ENCODE results near the gene RBBP4.

Gene RBBP4

DNA sequence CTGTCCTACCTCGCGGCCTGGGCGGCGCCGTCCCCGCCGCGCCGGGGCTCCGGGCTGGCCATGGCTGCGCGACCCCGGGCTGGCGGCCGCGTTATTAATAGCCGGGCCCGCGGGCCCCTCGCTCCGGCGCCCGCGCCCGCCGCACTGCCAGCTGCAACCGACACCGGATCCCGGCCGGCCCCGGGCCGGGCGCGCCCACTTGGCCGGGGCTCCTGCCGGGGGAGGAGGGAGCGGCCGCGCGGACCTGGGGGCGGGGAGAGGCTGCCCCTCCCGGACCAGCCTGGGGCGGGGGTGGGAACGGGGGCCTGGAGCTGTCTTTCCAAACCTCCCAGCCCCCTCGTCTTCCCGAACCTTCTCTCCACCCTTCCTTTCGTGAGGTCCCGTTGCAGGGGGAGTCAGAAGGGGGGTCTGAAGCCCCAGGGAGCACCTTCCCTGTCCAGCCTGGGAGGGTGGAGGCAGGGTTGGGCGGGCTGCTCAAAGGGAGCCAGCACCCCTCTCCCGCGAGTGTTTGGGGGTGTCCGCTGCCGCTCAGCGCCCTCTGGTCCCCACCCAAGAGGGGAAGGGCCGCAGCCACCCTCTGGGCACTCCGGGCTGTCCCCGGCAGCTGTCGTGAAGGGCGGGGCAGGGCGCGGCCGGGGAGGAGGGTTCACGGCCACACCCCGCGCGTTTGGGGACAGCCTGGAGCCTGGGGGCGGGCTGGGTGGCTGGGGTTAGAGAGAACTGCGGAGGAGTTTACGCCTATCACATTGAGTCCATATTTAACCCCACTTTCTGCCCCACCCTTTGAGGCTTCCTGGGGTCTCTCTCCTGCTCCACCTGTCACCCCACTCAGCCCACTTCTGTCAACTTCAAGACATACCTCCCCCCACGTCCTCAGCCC is 51.8 kb downstream of the RBBP4 start, which contains the start of gene SYNC:
TSS of gene SYNC (minus strand) at position 172 of the 880 bp plus-strand sequence. CDS start at position 62, 110 bp downstream.
- Histone ChIP-seq H3F3A (ENCODE audit: low read depth) (no peaks in the 10 kb centered on the region), H3K4me3 (ENCODE audit: low read length, poor library complexity, severe bottlenecking) (no peak within 1 kb of the TSS), H3K79me2 (ENCODE audit: insufficient read depth, low read length) (no peaks in the 10 kb centered on the region), H2AFZ (ENCODE audit: low read length) (no peak within 1 kb of the TSS), H3K4me2 (ENCODE audit: low read depth, low read length, poor library complexity, severe bottlenecking) (no peak within 1 kb of the TSS), H3K4me1 (ENCODE audit: insufficient read depth, low read length, poor library complexity, severe bottlenecking) (no peaks in the 10 kb centered on the region), H3K9me2 (replicated peaks; ENCODE audit: low read depth, low read length) (no peaks in the 10 kb centered on the region), H4K20me1 (ENCODE audit: insufficient read depth, low read length, poor library complexity, severe bottlenecking) (no peaks in the 10 kb centered on the region), H3K36me3 (ENCODE audit: insufficient read depth, low read length) (no peaks in the 10 kb centered on the region), H3K9me3 (ENCODE audit: insufficient read depth, low read depth, low read length) (no peaks in the 10 kb centered on the region), H3K9ac (ENCODE audit: low read depth, low read length, poor library complexity, severe bottlenecking) (no peak within 1 kb of the TSS), H3K27me3 (ENCODE audit: insufficient read depth, low read length, poor library complexity, severe bottlenecking) (no peaks in the 10 kb centered on the region)
- TF ChIP-seq EZH2phosphoT487 (IDR thresholded peaks at IDR 0.05; ENCODE audit: borderline replicate concordance) = no peak
- TF ChIP-seq, protein P1, sequence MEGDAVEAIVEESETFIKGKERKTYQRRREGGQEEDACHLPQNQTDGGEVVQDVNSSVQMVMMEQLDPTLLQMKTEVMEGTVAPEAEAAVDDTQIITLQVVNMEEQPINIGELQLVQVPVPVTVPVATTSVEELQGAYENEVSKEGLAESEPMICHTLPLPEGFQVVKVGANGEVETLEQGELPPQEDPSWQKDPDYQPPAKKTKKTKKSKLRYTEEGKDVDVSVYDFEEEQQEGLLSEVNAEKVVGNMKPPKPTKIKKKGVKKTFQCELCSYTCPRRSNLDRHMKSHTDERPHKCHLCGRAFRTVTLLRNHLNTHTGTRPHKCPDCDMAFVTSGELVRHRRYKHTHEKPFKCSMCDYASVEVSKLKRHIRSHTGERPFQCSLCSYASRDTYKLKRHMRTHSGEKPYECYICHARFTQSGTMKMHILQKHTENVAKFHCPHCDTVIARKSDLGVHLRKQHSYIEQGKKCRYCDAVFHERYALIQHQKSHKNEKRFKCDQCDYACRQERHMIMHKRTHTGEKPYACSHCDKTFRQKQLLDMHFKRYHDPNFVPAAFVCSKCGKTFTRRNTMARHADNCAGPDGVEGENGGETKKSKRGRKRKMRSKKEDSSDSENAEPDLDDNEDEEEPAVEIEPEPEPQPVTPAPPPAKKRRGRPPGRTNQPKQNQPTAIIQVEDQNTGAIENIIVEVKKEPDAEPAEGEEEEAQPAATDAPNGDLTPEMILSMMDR (conservative IDR thresholded peaks at IDR 0.05; ENCODE audit: low read length) = no peak

DNA sequence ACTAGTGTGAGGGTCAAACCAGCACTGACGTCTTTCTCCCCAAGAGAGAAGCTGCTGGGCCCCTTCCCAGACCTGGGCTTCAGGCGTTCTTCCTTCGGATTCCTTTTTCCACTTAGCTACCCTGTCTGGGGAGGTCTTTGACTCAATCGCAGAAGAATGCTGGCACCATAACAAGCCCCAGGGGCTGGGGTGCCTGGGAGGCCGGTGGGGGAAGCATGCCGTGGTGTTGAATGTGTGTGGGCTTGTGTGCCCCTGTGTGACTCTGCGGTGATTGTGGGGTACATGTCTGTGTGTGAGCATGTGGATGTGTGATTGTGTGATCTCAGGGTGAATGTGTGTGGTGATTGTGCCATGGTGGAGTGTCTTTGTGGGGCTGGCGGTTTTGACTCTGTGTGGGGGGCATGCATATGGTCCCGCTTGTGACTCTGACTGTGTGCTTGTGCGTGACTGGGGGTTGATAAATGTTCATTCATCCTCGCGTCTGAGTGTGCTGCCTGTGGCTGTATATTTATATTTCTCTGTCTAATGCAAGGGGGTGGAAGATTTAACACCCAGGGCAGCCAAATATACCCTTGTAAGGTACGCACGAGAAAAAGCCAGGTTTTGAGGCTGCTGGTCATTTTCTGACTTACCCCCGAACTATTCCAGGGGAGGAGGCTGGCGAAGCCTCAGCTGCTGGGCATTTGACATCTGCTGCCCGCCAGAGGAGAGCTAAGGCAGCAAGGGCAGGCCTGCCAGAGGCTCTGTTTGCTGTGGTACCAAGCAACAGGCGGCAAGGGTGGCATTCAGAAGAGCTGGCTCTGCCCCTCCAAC is 52.7 kb downstream of the RBBP4 start:
- Histone ChIP-seq H4K20me1 (ENCODE audit: insufficient read depth, low read length, poor library complexity, severe bottlenecking) (no peaks in the 10 kb centered on the region), H3F3A (ENCODE audit: low read depth) (no peaks in the 10 kb centered on the region), H3K79me2 (ENCODE audit: insufficient read depth, low read length) (no peaks in the 10 kb centered on the region), H3K4me1 (ENCODE audit: insufficient read depth, low read length, poor library complexity, severe bottlenecking) (no peaks in the 10 kb centered on the region), H3K4me3 (ENCODE audit: low read length, poor library complexity, severe bottlenecking) (no peak overlapping the region), H3K9ac (ENCODE audit: low read depth, low read length, poor library complexity, severe bottlenecking) (no peak overlapping the region), H3K4me2 (ENCODE audit: low read depth, low read length, poor library complexity, severe bottlenecking) (no peak overlapping the region), H3K9me2 (replicated peaks; ENCODE audit: low read depth, low read length) (no peaks in the 10 kb centered on the region), H3K36me3 (ENCODE audit: insufficient read depth, low read length) (no peaks in the 10 kb centered on the region), H3K27me3 (ENCODE audit: insufficient read depth, low read length, poor library complexity, severe bottlenecking) (no peaks in the 10 kb centered on the region), H2AFZ (ENCODE audit: low read length) (no peak overlapping the region), H3K9me3 (ENCODE audit: insufficient read depth, low read depth, low read length) (no peaks in the 10 kb centered on the region)
- TF ChIP-seq, protein P1 (conservative IDR thresholded peaks at IDR 0.05; ENCODE audit: low read length) = no peak
- no peak for TF ChIP-seq EZH2phosphoT487 (IDR thresholded peaks at IDR 0.05; ENCODE audit: borderline replicate concordance)

DNA sequence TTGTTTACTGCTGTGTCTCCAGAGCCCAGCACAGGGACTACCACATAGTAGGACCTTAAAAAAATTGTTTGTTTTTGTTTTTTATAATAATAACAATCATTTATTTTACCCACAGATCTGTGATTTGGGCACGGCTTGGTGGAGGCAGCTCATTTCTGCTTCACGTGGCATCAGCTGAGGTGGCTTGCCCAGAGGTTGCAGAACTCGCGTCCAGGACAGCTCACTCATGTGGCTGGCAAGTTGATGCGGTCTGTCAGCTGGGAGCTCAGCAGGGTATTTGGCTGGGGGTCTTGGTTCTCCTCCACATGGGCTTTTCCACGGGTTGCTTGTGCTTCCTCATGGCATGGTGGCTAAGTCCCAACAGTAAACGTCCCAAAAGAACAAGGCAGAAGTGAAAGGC is 54.5 kb downstream of the RBBP4 start:
- Histone ChIP-seq H3K9me3 (ENCODE audit: insufficient read depth, low read depth, low read length) (no peaks in the 10 kb centered on the region), H3K4me2 (ENCODE audit: low read depth, low read length, poor library complexity, severe bottlenecking) (no peak overlapping the region), H3K4me3 (ENCODE audit: low read length, poor library complexity, severe bottlenecking) (no peak overlapping the region), H3K9me2 (replicated peaks; ENCODE audit: low read depth, low read length) (no peaks in the 10 kb centered on the region), H3F3A (ENCODE audit: low read depth) (no peaks in the 10 kb centered on the region), H3K4me1 (ENCODE audit: insufficient read depth, low read length, poor library complexity, severe bottlenecking) (no peaks in the 10 kb centered on the region), H2AFZ (ENCODE audit: low read length) (no peak overlapping the region), H3K36me3 (ENCODE audit: insufficient read depth, low read length) (no peaks in the 10 kb centered on the region), H4K20me1 (ENCODE audit: insufficient read depth, low read length, poor library complexity, severe bottlenecking) (no peaks in the 10 kb centered on the region), H3K9ac (ENCODE audit: low read depth, low read length, poor library complexity, severe bottlenecking) (no peak overlapping the region), H3K79me2 (ENCODE audit: insufficient read depth, low read length) (no peaks in the 10 kb centered on the region), H3K27me3 (ENCODE audit: insufficient read depth, low read length, poor library complexity, severe bottlenecking) (no peaks in the 10 kb centered on the region)
- TF ChIP-seq EZH2phosphoT487 (IDR thresholded peaks at IDR 0.05; ENCODE audit: borderline replicate concordance) = no peak
- TF ChIP-seq, protein P1 (conservative IDR thresholded peaks at IDR 0.05; ENCODE audit: low read length) = no peak

Data from Loucy (cell line).